ENCODE data around the gene AFDN.
"Not testable (repeated sequence)": the region's sequence is repeated elsewhere in the genome, so short reads cannot be mapped to it uniquely, and the experiment has no call there.

Gene AFDN

GRCh38 chr6:168000198-168001028 lies 173.7 kb downstream of the AFDN start:
- Histone ChIP-seq H3K4me1 (ENCODE audit: insufficient read depth, low read length) (peaks cover 6% of the 10 kb centered on the region; the same call in 1 of the 2 replicates), H3K9me3 (ENCODE audit: control insufficient read depth, insufficient read depth, low read length) (no peaks in the 10 kb centered on the region), H3K36me3 (ENCODE audit: insufficient read depth, low read length) (no peaks in the 10 kb centered on the region), H3K9ac (ENCODE audit: low read depth, low read length) (no peak overlapping the region; the same call in 1 of the 2 replicates)

GRCh38 chr6:168001029-168001332 lies 174.3 kb downstream of the AFDN start:
- Histone ChIP-seq H3K9ac (ENCODE audit: low read depth, low read length) (no peak overlapping the region; the same call in 1 of the 2 replicates), H3K9me3 (ENCODE audit: control insufficient read depth, insufficient read depth, low read length) (no peaks in the 10 kb centered on the region), H3K36me3 (ENCODE audit: insufficient read depth, low read length) (no peaks in the 10 kb centered on the region), H3K4me1 (ENCODE audit: insufficient read depth, low read length) (peaks cover 6% of the 10 kb centered on the region; the same call in 1 of the 2 replicates)

GRCh38 chr6:168001514-168001913 lies 174.8 kb downstream of the AFDN start:
- not testable (repeated sequence) for H3K9me3 ChIP-seq (ENCODE audit: control insufficient read depth, insufficient read depth, low read length); H3K36me3 ChIP-seq (ENCODE audit: insufficient read depth, low read length); H3K4me1 ChIP-seq (ENCODE audit: insufficient read depth, low read length); H3K9ac ChIP-seq (ENCODE audit: low read depth, low read length)

- H3K9me3 ChIP-seq (ENCODE audit: control insufficient read depth, insufficient read depth, low read length): no peaks in the 10 kb centered on the region
- H3K9ac ChIP-seq (ENCODE audit: low read depth, low read length): no peak overlapping the region
- peaks cover 3% of the 10 kb centered on the region; the same call in 1 of the 2 replicates for H3K4me1 ChIP-seq (ENCODE audit: insufficient read depth, low read length)
- H3K36me3 ChIP-seq (ENCODE audit: insufficient read depth, low read length): no peaks in the 10 kb centered on the region
These were observed 176.1 kb downstream of the AFDN start for GRCh38 chr6:168002804-168003203.

- Histone ChIP-seq H3K9ac (ENCODE audit: low read depth, low read length) (no peak overlapping the region), H3K9me3 (ENCODE audit: control insufficient read depth, insufficient read depth, low read length) (no peaks in the 10 kb centered on the region), H3K4me1 (ENCODE audit: insufficient read depth, low read length) (no peaks in the 10 kb centered on the region), H3K36me3 (ENCODE audit: insufficient read depth, low read length) (no peaks in the 10 kb centered on the region)
These were observed 177.3 kb downstream of the AFDN start for GRCh38 chr6:168004023-168004422.

- Histone ChIP-seq H3K4me1 (ENCODE audit: insufficient read depth, low read length) (no peaks in the 10 kb centered on the region), H3K36me3 (ENCODE audit: insufficient read depth, low read length) (no peaks in the 10 kb centered on the region), H3K9me3 (ENCODE audit: control insufficient read depth, insufficient read depth, low read length) (no peaks in the 10 kb centered on the region)
These were observed 178.2 kb downstream of the AFDN start for GRCh38 chr6:168004945-168005344.

GRCh38 chr6:168005796-168006195 lies 179.1 kb downstream of the AFDN start:
- Histone ChIP-seq H3K9me3 (ENCODE audit: control insufficient read depth, insufficient read depth, low read length) (peaks cover 3% of the 10 kb centered on the region; the same call in 1 of the 2 replicates), H3K36me3 (ENCODE audit: insufficient read depth, low read length) (no peaks in the 10 kb centered on the region), H3K4me1 (ENCODE audit: insufficient read depth, low read length) (no peaks in the 10 kb centered on the region), H3K9ac (ENCODE audit: low read depth, low read length) (no peak overlapping the region)

More at GRCh38 chr6:168004945-168005344, 178.2 kb downstream of the AFDN start:
- no peak overlapping the region for H3K9ac ChIP-seq (ENCODE audit: low read depth, low read length)

GRCh38 chr6:168007592-168008338 lies 181.1 kb downstream of the AFDN start:
- no peaks in the 10 kb centered on the region for H3K36me3 ChIP-seq (ENCODE audit: insufficient read depth, low read length)
- H3K9ac ChIP-seq (ENCODE audit: low read depth, low read length): no peak overlapping the region
- peaks cover 8% of the 10 kb centered on the region; the same call in 1 of the 2 replicates for H3K9me3 ChIP-seq (ENCODE audit: control insufficient read depth, insufficient read depth, low read length)
- no peaks in the 10 kb centered on the region for H3K4me1 ChIP-seq (ENCODE audit: insufficient read depth, low read length)

- Histone ChIP-seq H3K4me1 (ENCODE audit: insufficient read depth, low read length) (no peaks in the 10 kb centered on the region), H3K36me3 (ENCODE audit: insufficient read depth, low read length) (no peaks in the 10 kb centered on the region), H3K9ac (ENCODE audit: low read depth, low read length) (no peak overlapping the region), H3K9me3 (ENCODE audit: control insufficient read depth, insufficient read depth, low read length) (peaks cover 8% of the 10 kb centered on the region; the same call in 1 of the 2 replicates)
These were observed 182.6 kb downstream of the AFDN start for GRCh38 chr6:168009331-168009730.

- Histone ChIP-seq H3K4me1 (ENCODE audit: insufficient read depth, low read length) (0 out of 2 replicates have a peak, but pooled peaks cover under 1% of the 10 kb centered on the region), H3K36me3 (ENCODE audit: insufficient read depth, low read length) (no peaks in the 10 kb centered on the region), H3K9me3 (ENCODE audit: control insufficient read depth, insufficient read depth, low read length) (peaks cover 8% of the 10 kb centered on the region; the same call in 1 of the 2 replicates), H3K9ac (ENCODE audit: low read depth, low read length) (no peak overlapping the region)
These were observed 184.6 kb downstream of the AFDN start for GRCh38 chr6:168011291-168011690.

GRCh38 chr6:168012431-168013249 lies 185.9 kb downstream of the AFDN start:
- Histone ChIP-seq H3K36me3 (ENCODE audit: insufficient read depth, low read length) (no peaks in the 10 kb centered on the region), H3K9ac (ENCODE audit: low read depth, low read length) (no peak overlapping the region), H3K9me3 (ENCODE audit: control insufficient read depth, insufficient read depth, low read length) (peaks cover 8% of the 10 kb centered on the region; the same call in 1 of the 2 replicates), H3K4me1 (ENCODE audit: insufficient read depth, low read length) (peaks cover 9% of the 10 kb centered on the region; the same call in 1 of the 2 replicates)

- Histone ChIP-seq H3K9ac (ENCODE audit: low read depth, low read length) (no peak overlapping the region), H3K9me3 (ENCODE audit: control insufficient read depth, insufficient read depth, low read length) (peaks cover 8% of the 10 kb centered on the region; the same call in 1 of the 2 replicates), H3K36me3 (ENCODE audit: insufficient read depth, low read length) (no peaks in the 10 kb centered on the region), H3K4me1 (ENCODE audit: insufficient read depth, low read length) (peaks cover 9% of the 10 kb centered on the region; the same call in 1 of the 2 replicates)
These were observed 186.7 kb downstream of the AFDN start for GRCh38 chr6:168013250-168013915.

- Histone ChIP-seq H3K4me1 (ENCODE audit: insufficient read depth, low read length) (peaks cover 9% of the 10 kb centered on the region; the same call in 1 of the 2 replicates), H3K9ac (ENCODE audit: low read depth, low read length) (no peak overlapping the region), H3K36me3 (ENCODE audit: insufficient read depth, low read length) (no peaks in the 10 kb centered on the region), H3K9me3 (ENCODE audit: control insufficient read depth, insufficient read depth, low read length) (peaks cover 8% of the 10 kb centered on the region; the same call in 1 of the 2 replicates)
These were observed 187.7 kb downstream of the AFDN start for GRCh38 chr6:168014428-168014827.
